AG04450 (cell line): ENCODE results near the gene DPH2. TPM values are rescaled to one million over a fixed set of nuclear protein-coding genes. Genes with fewer than 3 reads are reported as not detected.
A peak's percentile ranks its signal among the peaks of the same experiment; 100 is the strongest.

Source experiments
- CTCF ChIA-PET: fragments of 300-600, 350-600 bp; formaldehyde crosslinking; extraction: SDS; loops from one replicate; lab custom pipeline; 2022; ENCODE audit warnings: antibody characterized with exemption, inconsistent platforms; lab: Charles Lee
- POLR2A ChIA-PET: fragments of 350-600 bp; formaldehyde crosslinking; extraction: SDS; loops from one replicate; lab custom pipeline; 2021; ENCODE audit warnings: antibody characterized with exemption, inconsistent platforms; lab: Yijun Ruan, JAX
- DNase-seq: peaks from one replicate; pipeline ENCODE4 v3.0.0-alpha.2; 2011; ENCODE audit warnings: low read depth, low spot score
- H3K27ac ChIP-seq: one replicate; pipeline ENCODE4 v1.5.1; 2012; ENCODE audit warnings: low read depth, low read length, control low read depth
- H3K27me3 ChIP-seq: one replicate; pipeline ENCODE4 v1.6.0; 2012; ENCODE audit warnings: low read length; ENCODE audit not compliant: control insufficient read depth, insufficient read depth
- H3K4me3 ChIP-seq: 2 replicates; pipeline ENCODE4 v1.5.1; 2011; ENCODE audit warnings: mild to moderate bottlenecking, low read depth, low read length, control low read depth
- H3K9me3 ChIP-seq: 2 replicates; pipeline ENCODE4 v1.5.1; 2012; ENCODE audit warnings: low read length; ENCODE audit not compliant: control insufficient read depth, insufficient read depth
- polyA plus RNA-seq: library from polyadenylated mRNA; depleted of rRNA; stranded (reverse); fragments of >200 nt; gene quantifications from 2 replicates; pipeline ENCODE4 v1.2.3, GENCODE V29; 2011
- TF ChIP-seq, protein P1 (sequence below): IDR thresholded peaks from 2 replicates; pipeline ENCODE4 v1.5.1; 2011; ENCODE audit warnings: low read depth, low read length, control low read depth, inconsistent platforms

DPH2 gene
- polyA plus RNA-seq, 1 experiment: 17.9 TPM

DNA sequence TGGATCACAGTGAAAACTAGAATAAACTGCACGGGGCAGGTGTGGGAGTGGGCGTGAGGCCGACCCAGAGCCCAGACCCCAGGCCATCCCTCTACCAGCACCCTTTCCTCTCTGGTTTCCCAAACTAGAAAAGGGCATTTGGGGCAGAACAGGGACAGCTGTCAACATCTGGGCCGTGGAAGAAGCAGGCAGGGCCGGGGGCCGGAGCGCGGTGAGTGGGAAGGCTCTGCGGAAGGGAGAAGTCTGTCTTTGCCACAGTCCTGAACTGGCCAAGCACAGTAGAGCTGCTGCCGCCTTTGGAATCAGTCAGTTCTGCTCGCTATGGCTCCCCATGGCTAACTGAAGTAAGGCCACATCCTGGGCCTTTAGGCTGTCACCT is 28.2 kb downstream of the DPH2 start:
- H3K27me3 ChIP-seq: no peaks in the 10 kb centered on the region
- H3K9me3 ChIP-seq: no peaks in the 10 kb centered on the region
- ChIA-PET POLR2A (no interaction called here), CTCF (no interaction called here)
- H3K27ac ChIP-seq: no peak overlapping the region
- TF ChIP-seq, protein P1, sequence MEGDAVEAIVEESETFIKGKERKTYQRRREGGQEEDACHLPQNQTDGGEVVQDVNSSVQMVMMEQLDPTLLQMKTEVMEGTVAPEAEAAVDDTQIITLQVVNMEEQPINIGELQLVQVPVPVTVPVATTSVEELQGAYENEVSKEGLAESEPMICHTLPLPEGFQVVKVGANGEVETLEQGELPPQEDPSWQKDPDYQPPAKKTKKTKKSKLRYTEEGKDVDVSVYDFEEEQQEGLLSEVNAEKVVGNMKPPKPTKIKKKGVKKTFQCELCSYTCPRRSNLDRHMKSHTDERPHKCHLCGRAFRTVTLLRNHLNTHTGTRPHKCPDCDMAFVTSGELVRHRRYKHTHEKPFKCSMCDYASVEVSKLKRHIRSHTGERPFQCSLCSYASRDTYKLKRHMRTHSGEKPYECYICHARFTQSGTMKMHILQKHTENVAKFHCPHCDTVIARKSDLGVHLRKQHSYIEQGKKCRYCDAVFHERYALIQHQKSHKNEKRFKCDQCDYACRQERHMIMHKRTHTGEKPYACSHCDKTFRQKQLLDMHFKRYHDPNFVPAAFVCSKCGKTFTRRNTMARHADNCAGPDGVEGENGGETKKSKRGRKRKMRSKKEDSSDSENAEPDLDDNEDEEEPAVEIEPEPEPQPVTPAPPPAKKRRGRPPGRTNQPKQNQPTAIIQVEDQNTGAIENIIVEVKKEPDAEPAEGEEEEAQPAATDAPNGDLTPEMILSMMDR: no peak
- no peak overlapping the region for H3K4me3 ChIP-seq
- no peak for DNase-seq

DNA sequence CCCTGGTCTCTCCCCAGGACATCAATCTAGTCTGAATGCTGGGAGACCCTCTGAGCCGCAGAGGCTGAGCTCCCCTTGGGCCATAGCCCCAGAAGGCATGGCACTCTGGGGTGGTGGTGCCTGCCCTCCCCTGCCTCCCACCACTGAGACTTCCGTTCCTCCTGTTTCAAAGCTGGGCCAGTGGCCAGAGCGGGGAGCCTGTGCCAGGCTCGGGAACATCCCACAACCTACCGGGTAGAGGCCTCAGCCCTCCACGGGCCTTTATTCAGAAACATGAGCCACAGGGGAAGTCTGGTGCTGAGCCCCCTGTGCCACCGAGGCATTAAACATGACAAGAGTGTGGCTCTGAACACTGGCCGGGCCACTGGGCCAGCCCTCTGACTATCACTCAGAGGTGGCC is 29.6 kb downstream of the DPH2 start:
- H3K27me3 ChIP-seq: no peaks in the 10 kb centered on the region
- TF ChIP-seq, protein P1: no peak
- CTCF ChIA-PET: interaction anchor here (0.7 kb wide), 1 partner anchor 37 kb away, joined by 3 read pairs; no protein-coding TSS in a partner anchor
- no peaks in the 10 kb centered on the region for H3K9me3 ChIP-seq
- H3K4me3 ChIP-seq: no peak overlapping the region
- no peak overlapping the region for H3K27ac ChIP-seq
- DNase-seq: no peak
- POLR2A ChIA-PET: interaction anchor here (0.7 kb wide), 2 partner anchors 35 to 88 kb away, joined by 3 read pairs; no protein-coding TSS in a partner anchor

DNA sequence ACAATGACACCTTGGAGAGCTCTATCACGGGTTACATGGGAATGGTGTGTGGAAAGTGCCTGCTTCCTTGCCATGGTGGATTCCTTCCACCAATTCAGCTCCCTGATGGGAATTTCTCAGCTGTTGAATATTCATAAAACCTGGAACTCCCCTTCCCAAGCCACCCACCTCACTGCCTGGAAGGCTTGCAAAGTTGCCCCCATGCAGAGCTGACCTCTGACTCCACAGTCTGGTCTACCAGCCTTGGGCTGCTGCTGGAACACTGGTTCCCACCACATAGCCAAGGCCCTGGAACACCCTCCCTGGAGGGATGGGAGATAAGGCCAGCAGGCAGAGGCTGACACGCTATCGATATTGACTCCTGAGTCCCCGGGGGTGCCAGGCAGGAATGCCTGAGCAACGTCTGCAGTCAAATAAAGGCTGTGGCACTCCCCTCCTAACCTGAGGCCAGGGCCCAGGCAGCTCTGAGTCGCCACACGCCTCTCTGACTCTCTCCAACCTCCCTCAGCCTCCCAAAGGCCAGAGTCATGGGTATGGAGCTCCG is 30.4 kb downstream of the DPH2 start:
- ChIA-PET POLR2A (no interaction called here), CTCF (interaction anchor here (0.7 to 1.4 kb wide), 3 partner anchors 10 to 36 kb away, joined by 3 read pairs; no protein-coding TSS in a partner anchor)
- no peak for DNase-seq
- no peaks in the 10 kb centered on the region for H3K27me3 ChIP-seq
- no peak overlapping the region for H3K27ac ChIP-seq
- H3K4me3 ChIP-seq: no peak overlapping the region
- TF ChIP-seq, protein P1: no peak
- H3K9me3 ChIP-seq: no peaks in the 10 kb centered on the region

DNA sequence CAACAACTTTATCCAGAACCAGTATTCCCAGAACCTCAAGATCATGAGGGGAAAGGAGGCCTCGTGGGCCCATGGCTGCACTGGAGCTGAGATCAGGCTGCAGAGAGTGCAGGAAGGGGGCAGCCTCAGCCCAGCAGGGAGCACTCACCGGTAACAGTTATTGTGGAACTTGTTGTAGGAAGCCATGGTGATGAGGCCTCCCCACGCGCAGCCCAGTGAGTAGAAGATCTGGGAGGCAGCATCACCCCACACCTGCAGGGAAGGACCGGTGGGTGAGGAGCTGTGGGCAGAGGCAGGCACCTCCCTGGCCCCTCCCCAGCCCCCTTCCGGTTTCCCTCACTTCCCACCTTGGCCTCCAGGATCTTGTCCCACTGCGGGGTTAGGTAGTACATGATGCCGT is 32.4 kb downstream of the DPH2 start:
- no peaks in the 10 kb centered on the region for H3K27me3 ChIP-seq
- H3K27ac ChIP-seq: no peak overlapping the region
- no peak for DNase-seq
- TF ChIP-seq, protein P1: no peak
- no peak overlapping the region for H3K4me3 ChIP-seq
- ChIA-PET CTCF (interaction anchor here (1.8 kb wide), 1 partner anchor 46 kb away, joined by 7 read pairs; no protein-coding TSS in a partner anchor), POLR2A (interaction anchor here (0.6 kb wide), 1 partner anchor 9 kb away, joined by 4 read pairs; no protein-coding TSS in a partner anchor)
- H3K9me3 ChIP-seq: no peaks in the 10 kb centered on the region

DNA sequence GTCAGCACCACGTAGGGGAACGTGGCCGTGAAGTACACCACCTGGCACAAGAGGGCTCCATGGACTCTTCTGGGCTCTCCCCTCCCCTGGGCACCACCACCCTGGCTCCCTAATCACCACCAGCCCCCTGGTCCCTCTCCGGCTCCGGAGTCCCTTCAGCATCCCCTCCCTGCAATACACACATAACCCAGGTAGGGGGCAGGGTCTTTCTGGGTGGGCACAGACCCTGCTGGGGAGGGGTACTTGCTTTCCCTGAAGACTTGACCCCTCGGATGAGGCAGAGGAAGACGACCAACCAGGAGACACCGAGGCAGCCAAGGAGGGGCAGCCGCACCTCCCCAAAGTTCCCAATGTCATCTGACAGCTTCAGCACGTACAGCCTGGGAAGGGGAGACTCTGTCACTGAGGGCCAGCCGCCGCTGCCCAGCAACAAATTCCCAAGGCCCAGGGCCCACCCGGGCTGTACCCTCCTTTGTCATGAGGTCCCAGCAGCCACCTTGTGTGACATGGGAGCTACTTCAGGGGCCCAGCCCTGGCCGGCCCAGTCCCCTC is 32.9 kb downstream of the DPH2 start:
- TF ChIP-seq, protein P1: peak; percentile 24; the same call in 1 of the 2 replicates
- H3K9me3 ChIP-seq: no peaks in the 10 kb centered on the region
- H3K27me3 ChIP-seq: no peaks in the 10 kb centered on the region
- H3K27ac ChIP-seq: no peak overlapping the region
- ChIA-PET POLR2A (interaction anchor here (0.6 kb wide), 1 partner anchor 9 kb away, joined by 4 read pairs; no protein-coding TSS in a partner anchor), CTCF (interaction anchor here (0.7 to 1.8 kb wide), 2 partner anchors 46 to 1157 kb away, joined by 7 to 9 read pairs; no protein-coding TSS in a partner anchor)
- no peak overlapping the region for H3K4me3 ChIP-seq
- no peak for DNase-seq
